ENCODE measurements around the gene ASTL.

Gene ASTL

GRCh38 chr2:96156011-96156820, 17.9 kb upstream of the ASTL start:
- H3K27ac ChIP-seq (ENCODE audit: insufficient read depth in 1 of 2, low read depth in 1 of 2, low read length in 2 of 2, poor library complexity in 1 of 2, severe bottlenecking in 2 of 2) = no peak overlapping the region
- ChIA-PET CTCF (interaction anchor here (1.9 to 8.7 kb wide), 3 partner anchors 16 to 18 kb away, joined by 5 to 63 read pairs (median 26); partner anchors contain the start of gene ASTL), POLR2A (interaction anchor here (1.0 kb wide), 1 partner anchor 10 kb away, joined by 3 read pairs; no protein-coding TSS in a partner anchor)
- WGBS (ENCODE audit: insufficient coverage) = 95% methylated on average over 6 of the region's 10 CpGs
- H3K4me3 ChIP-seq (ENCODE audit: control insufficient read depth in 1 of 7, extremely low read depth in 1 of 7, insufficient read depth in 4 of 7, low read depth in 2 of 7, low read length in 6 of 7) = no peak overlapping the region
- no peak for DNase-seq
- no peaks in the 10 kb centered on the region for H3K36me3 ChIP-seq (ENCODE audit: control insufficient read depth in 4 of 4, insufficient read depth in 4 of 4, low read length in 3 of 4)
- peaks cover 0 to 39% (median 25%) of the 10 kb centered on the region in 4 experiments for H3K4me1 ChIP-seq (ENCODE audit: control extremely low read depth in 1 of 4, control insufficient read depth in 4 of 4, insufficient read depth in 4 of 4, low read length in 3 of 4)
- H3K27me3 ChIP-seq (replicated peaks in 2 of 5; ENCODE audit: control insufficient read depth in 4 of 5, insufficient read depth in 5 of 5, low read length in 4 of 5) = no peaks in the 10 kb centered on the region
- peaks cover 0 to 3% (median 0%) of the 10 kb centered on the region in 5 experiments for H3K9me3 ChIP-seq (ENCODE audit: control extremely low read depth in 1 of 5, control insufficient read depth in 4 of 5, insufficient read depth in 2 of 5, low read depth in 1 of 5, low read length in 4 of 5)

GRCh38 chr2:96154506-96155380, 16.4 kb upstream of the ASTL start:
- Histone ChIP-seq H3K9me3 (ENCODE audit: control extremely low read depth in 1 of 5, control insufficient read depth in 4 of 5, insufficient read depth in 2 of 5, low read depth in 1 of 5, low read length in 4 of 5) (no peaks in the 10 kb centered on the region), H3K4me1 (ENCODE audit: control extremely low read depth in 1 of 4, control insufficient read depth in 4 of 4, insufficient read depth in 4 of 4, low read length in 3 of 4) (peaks cover 0 to 43% (median 25%) of the 10 kb centered on the region in 4 experiments), H3K27ac (ENCODE audit: insufficient read depth in 1 of 2, low read depth in 1 of 2, low read length in 2 of 2, poor library complexity in 1 of 2, severe bottlenecking in 2 of 2) (no peak overlapping the region), H3K4me3 (ENCODE audit: control insufficient read depth in 1 of 7, extremely low read depth in 1 of 7, insufficient read depth in 4 of 7, low read depth in 2 of 7, low read length in 6 of 7) (no peak overlapping the region), H3K36me3 (ENCODE audit: control insufficient read depth in 4 of 4, insufficient read depth in 4 of 4, low read length in 3 of 4) (no peaks in the 10 kb centered on the region), H3K27me3 (replicated peaks in 2 of 5; ENCODE audit: control insufficient read depth in 4 of 5, insufficient read depth in 5 of 5, low read length in 4 of 5) (no peaks in the 10 kb centered on the region)
- ChIA-PET CTCF (interaction anchor here (0.8 to 2.3 kb wide), 3 partner anchors 19 to 41 kb away, joined by 3 to 13 read pairs (median 3); no protein-coding TSS in a partner anchor), POLR2A (no interaction called here)
- DNase-seq = no peak
- WGBS (ENCODE audit: insufficient coverage) = 95% methylated on average over 14 of the region's 16 CpGs

- Histone ChIP-seq H3K27ac (ENCODE audit: insufficient read depth in 1 of 2, low read depth in 1 of 2, low read length in 2 of 2, poor library complexity in 1 of 2, severe bottlenecking in 2 of 2) (no peak overlapping the region), H3K27me3 (replicated peaks in 2 of 5; ENCODE audit: control insufficient read depth in 4 of 5, insufficient read depth in 5 of 5, low read length in 4 of 5) (no peaks in the 10 kb centered on the region), H3K4me3 (ENCODE audit: control insufficient read depth in 1 of 7, extremely low read depth in 1 of 7, insufficient read depth in 4 of 7, low read depth in 2 of 7, low read length in 6 of 7) (no peak overlapping the region), H3K36me3 (ENCODE audit: control insufficient read depth in 4 of 4, insufficient read depth in 4 of 4, low read length in 3 of 4) (no peaks in the 10 kb centered on the region), H3K4me1 (ENCODE audit: control extremely low read depth in 1 of 4, control insufficient read depth in 4 of 4, insufficient read depth in 4 of 4, low read length in 3 of 4) (peaks cover 3 to 38% (median 25%) of the 10 kb centered on the region in 4 experiments), H3K9me3 (ENCODE audit: control extremely low read depth in 1 of 5, control insufficient read depth in 4 of 5, insufficient read depth in 2 of 5, low read depth in 1 of 5, low read length in 4 of 5) (no peaks in the 10 kb centered on the region)
- WGBS (ENCODE audit: insufficient coverage) = 92% methylated on average over 2 of the region's 7 CpGs
- DNase-seq = no peak
- ChIA-PET CTCF (interaction anchor here (0.9 to 2.3 kb wide), 2 partner anchors 20 to 42 kb away, joined by 3 to 13 read pairs; no protein-coding TSS in a partner anchor), POLR2A (no interaction called here)
Measured at GRCh38 chr2:96153991-96154431, 15.7 kb upstream of the ASTL start.

GRCh38 chr2:96153291-96153713, 15.0 kb upstream of the ASTL start:
- 93% methylated on average over 3 of the region's 7 CpGs for WGBS (ENCODE audit: insufficient coverage)
- Histone ChIP-seq H3K4me3 (ENCODE audit: control insufficient read depth in 1 of 7, extremely low read depth in 1 of 7, insufficient read depth in 4 of 7, low read depth in 2 of 7, low read length in 6 of 7) (no peak overlapping the region), H3K27me3 (replicated peaks in 2 of 5; ENCODE audit: control insufficient read depth in 4 of 5, insufficient read depth in 5 of 5, low read length in 4 of 5) (no peaks in the 10 kb centered on the region), H3K36me3 (ENCODE audit: control insufficient read depth in 4 of 4, insufficient read depth in 4 of 4, low read length in 3 of 4) (no peaks in the 10 kb centered on the region), H3K9me3 (ENCODE audit: control extremely low read depth in 1 of 5, control insufficient read depth in 4 of 5, insufficient read depth in 2 of 5, low read depth in 1 of 5, low read length in 4 of 5) (no peaks in the 10 kb centered on the region), H3K27ac (ENCODE audit: insufficient read depth in 1 of 2, low read depth in 1 of 2, low read length in 2 of 2, poor library complexity in 1 of 2, severe bottlenecking in 2 of 2) (no peak overlapping the region), H3K4me1 (ENCODE audit: control extremely low read depth in 1 of 4, control insufficient read depth in 4 of 4, insufficient read depth in 4 of 4, low read length in 3 of 4) (peaks cover 3 to 38% (median 26%) of the 10 kb centered on the region in 4 experiments)
- POLR2A ChIA-PET = no interaction called here
- no peak for DNase-seq
- CTCF ChIA-PET = interaction anchor here (0.5 to 2.3 kb wide), 2 partner anchors 20 to 111 kb away, joined by 3 to 13 read pairs; no protein-coding TSS in a partner anchor

GRCh38 chr2:96152304-96153161, 14.2 kb upstream of the ASTL start:
- 93% methylated on average over 13 of the region's 13 CpGs for WGBS (ENCODE audit: insufficient coverage)
- H3K27ac ChIP-seq (ENCODE audit: insufficient read depth in 1 of 2, low read depth in 1 of 2, low read length in 2 of 2, poor library complexity in 1 of 2, severe bottlenecking in 2 of 2) = no peak overlapping the region
- no peaks in the 10 kb centered on the region for H3K27me3 ChIP-seq (replicated peaks in 2 of 5; ENCODE audit: control insufficient read depth in 4 of 5, insufficient read depth in 5 of 5, low read length in 4 of 5)
- DNase-seq = no peak
- ChIA-PET CTCF (interaction anchor here (0.5 to 5.9 kb wide), 5 partner anchors 11 to 112 kb away, joined by 3 to 51 read pairs (median 4); partner anchors contain the start of gene ASTL), POLR2A (no interaction called here)
- peaks cover 9 to 38% (median 26%) of the 10 kb centered on the region in 4 experiments for H3K4me1 ChIP-seq (ENCODE audit: control extremely low read depth in 1 of 4, control insufficient read depth in 4 of 4, insufficient read depth in 4 of 4, low read length in 3 of 4)
- H3K9me3 ChIP-seq (ENCODE audit: control extremely low read depth in 1 of 5, control insufficient read depth in 4 of 5, insufficient read depth in 2 of 5, low read depth in 1 of 5, low read length in 4 of 5) = no peaks in the 10 kb centered on the region
- no peak overlapping the region for H3K4me3 ChIP-seq (ENCODE audit: control insufficient read depth in 1 of 7, extremely low read depth in 1 of 7, insufficient read depth in 4 of 7, low read depth in 2 of 7, low read length in 6 of 7)
- H3K36me3 ChIP-seq (ENCODE audit: control insufficient read depth in 4 of 4, insufficient read depth in 4 of 4, low read length in 3 of 4) = no peaks in the 10 kb centered on the region

GRCh38 chr2:96151595-96152303, 13.4 kb upstream of the ASTL start:
- Histone ChIP-seq H3K9me3 (ENCODE audit: control extremely low read depth in 1 of 5, control insufficient read depth in 4 of 5, insufficient read depth in 2 of 5, low read depth in 1 of 5, low read length in 4 of 5) (no peaks in the 10 kb centered on the region), H3K36me3 (ENCODE audit: control insufficient read depth in 4 of 4, insufficient read depth in 4 of 4, low read length in 3 of 4) (no peaks in the 10 kb centered on the region), H3K4me3 (ENCODE audit: control insufficient read depth in 1 of 7, extremely low read depth in 1 of 7, insufficient read depth in 4 of 7, low read depth in 2 of 7, low read length in 6 of 7) (no peak overlapping the region), H3K4me1 (ENCODE audit: control extremely low read depth in 1 of 4, control insufficient read depth in 4 of 4, insufficient read depth in 4 of 4, low read length in 3 of 4) (peaks cover 10 to 38% (median 26%) of the 10 kb centered on the region in 4 experiments), H3K27ac (ENCODE audit: insufficient read depth in 1 of 2, low read depth in 1 of 2, low read length in 2 of 2, poor library complexity in 1 of 2, severe bottlenecking in 2 of 2) (no peak overlapping the region), H3K27me3 (replicated peaks in 2 of 5; ENCODE audit: control insufficient read depth in 4 of 5, insufficient read depth in 5 of 5, low read length in 4 of 5) (no peaks in the 10 kb centered on the region)
- 92% methylated on average over 7 of the region's 9 CpGs for WGBS (ENCODE audit: insufficient coverage)
- DNase-seq = no peak
- POLR2A ChIA-PET = no interaction called here
- CTCF ChIA-PET = interaction anchor here (0.9 to 5.9 kb wide), 4 partner anchors 12 to 26 kb away, joined by 4 to 51 read pairs (median 5); partner anchors contain the start of gene ASTL
